Loucy (cell line): ENCODE data around the gene ZNF724.

Source experiments
- H2AFZ ChIP-seq: fragments of 200-600 bp; sonication (generic); 2 replicates; pipeline ENCODE4 v1.6.0; 2016; ENCODE audit warnings: antibody characterized with exemption, mild to moderate bottlenecking, low read length, moderate library complexity
- H3F3A ChIP-seq: fragments of 200-600 bp; 2 replicates; pipeline ENCODE4 v1.6.0; 2016; ENCODE audit warnings: antibody characterized with exemption, low read depth, mild to moderate bottlenecking
- H3K27me3 ChIP-seq: fragments of 200-600 bp; sonication (generic); 2 replicates; pipeline ENCODE4 v1.6.1; 2014; ENCODE audit warnings: low read length, mild to moderate bottlenecking; ENCODE audit not compliant: insufficient read depth, poor library complexity, severe bottlenecking
- H3K36me3 ChIP-seq: fragments of 200-600 bp; sonication (generic); 2 replicates; pipeline ENCODE4 v1.6.1; 2016; ENCODE audit warnings: low read length; ENCODE audit not compliant: insufficient read depth
- H3K4me1 ChIP-seq: fragments of 200-600 bp; sonication (generic); 2 replicates; pipeline ENCODE4 v1.5.1; 2014; ENCODE audit warnings: low read length, mild to moderate bottlenecking; ENCODE audit not compliant: insufficient read depth, poor library complexity, severe bottlenecking
- H3K4me2 ChIP-seq: fragments of 200-600 bp; sonication (generic); 2 replicates; pipeline ENCODE4 v1.6.0; 2014; ENCODE audit warnings: antibody characterized with exemption, low read length, low read depth, mild to moderate bottlenecking; ENCODE audit not compliant: poor library complexity, severe bottlenecking
- H3K4me3 ChIP-seq: fragments of 200-600 bp; sonication (generic); 2 replicates; pipeline ENCODE4 v1.5.1; 2014; ENCODE audit warnings: low read length, mild to moderate bottlenecking, mixed read lengths; ENCODE audit not compliant: poor library complexity, severe bottlenecking
- H3K79me2 ChIP-seq: fragments of 200-600 bp; sonication (generic); 2 replicates; pipeline ENCODE4 v1.6.1; 2014; ENCODE audit warnings: low read length; ENCODE audit not compliant: insufficient read depth
- H3K9ac ChIP-seq: fragments of 200-600 bp; sonication (generic); 2 replicates; pipeline ENCODE4 v1.6.0; 2014; ENCODE audit warnings: mild to moderate bottlenecking, low read depth, low read length, moderate library complexity; ENCODE audit not compliant: poor library complexity, severe bottlenecking
- H3K9me2 ChIP-seq: fragments of 200-600 bp; sonication (generic); replicated peaks from 2 replicates; pipeline ENCODE4 v1.6.1; 2016; ENCODE audit warnings: low read depth, low read length, mixed read lengths
- H3K9me3 ChIP-seq: fragments of 200-600 bp; sonication (generic); 2 replicates; pipeline ENCODE4 v1.6.1; 2014; ENCODE audit warnings: mild to moderate bottlenecking, antibody characterized with exemption, low read length, low read depth; ENCODE audit not compliant: insufficient read depth
- H4K20me1 ChIP-seq: fragments of 200-600 bp; sonication (generic); 2 replicates; pipeline ENCODE4 v1.6.0; 2014; ENCODE audit warnings: antibody characterized with exemption, low read length, mild to moderate bottlenecking; ENCODE audit not compliant: insufficient read depth, poor library complexity, severe bottlenecking
- CTCF ChIP-seq: fragments of 200-600 bp; sonication (generic); conservative IDR thresholded peaks from 2 replicates; pipeline ENCODE4 v1.5.1; 2014; ENCODE audit warnings: mild to moderate bottlenecking, antibody characterized with exemption, low read length
- EZH2phosphoT487 ChIP-seq: fragments of 200-600 bp; IDR thresholded peaks from 2 replicates; pipeline ENCODE4 v1.6.1; 2018; ENCODE audit warnings: antibody characterized with exemption, mild to moderate bottlenecking, moderate library complexity, borderline replicate concordance

Gene ZNF724

GRCh38 chr19:23241419-23241818 lies 8.8 kb downstream of the ZNF724 start:
- Histone ChIP-seq H4K20me1 (no peaks in the 10 kb centered on the region), H3K79me2 (peaks cover 70% of the 10 kb centered on the region), H3K4me1 (no peaks in the 10 kb centered on the region), H3K9ac (no peak overlapping the region), H3K9me2 (no peaks in the 10 kb centered on the region), H3K4me3 (no peak overlapping the region), H2AFZ (no peak overlapping the region), H3F3A (no peaks in the 10 kb centered on the region), H3K4me2 (no peak overlapping the region), H3K36me3 (peaks cover 42% of the 10 kb centered on the region), H3K9me3 (peaks cover 30% of the 10 kb centered on the region; the same call in 1 of the 2 replicates), H3K27me3 (no peaks in the 10 kb centered on the region)
- no peak for TF ChIP-seq EZH2phosphoT487
- no peak for TF ChIP-seq CTCF

GRCh38 chr19:23222998-23223652 lies 27.1 kb downstream of the ZNF724 start:
- Histone ChIP-seq H3F3A (no peaks in the 10 kb centered on the region), H3K4me3 (no peak overlapping the region), H3K4me1 (no peaks in the 10 kb centered on the region), H3K27me3 (peaks cover 12% of the 10 kb centered on the region), H3K4me2 (no peak overlapping the region), H3K79me2 (0 out of 2 replicates have a peak, but pooled peaks cover 4% of the 10 kb centered on the region), H3K9me3 (peaks cover 63% of the 10 kb centered on the region), H2AFZ (no peak overlapping the region), H3K9me2 (no peaks in the 10 kb centered on the region), H3K9ac (no peak overlapping the region), H4K20me1 (no peaks in the 10 kb centered on the region), H3K36me3 (peaks cover 79% of the 10 kb centered on the region)
- no peak for TF ChIP-seq CTCF

GRCh38 chr19:23203841-23204344 lies 46.3 kb downstream of the ZNF724 start:
- H4K20me1 ChIP-seq: no peaks in the 10 kb centered on the region
- no peaks in the 10 kb centered on the region for H3K36me3 ChIP-seq
- peaks cover 4% of the 10 kb centered on the region; the same call in 1 of the 2 replicates for H3K9me3 ChIP-seq
- H3K4me3 ChIP-seq: no peak overlapping the region
- TF ChIP-seq CTCF: no peak
- TF ChIP-seq EZH2phosphoT487: no peak
- no peaks in the 10 kb centered on the region for H3K4me1 ChIP-seq
- H3K9me2 ChIP-seq: no peaks in the 10 kb centered on the region
- no peaks in the 10 kb centered on the region for H3F3A ChIP-seq
- no peaks in the 10 kb centered on the region for H3K27me3 ChIP-seq
- no peaks in the 10 kb centered on the region for H3K79me2 ChIP-seq
- H2AFZ ChIP-seq: no peak overlapping the region
- no peak overlapping the region for H3K9ac ChIP-seq
- no peak overlapping the region for H3K4me2 ChIP-seq
